ENCODE results near the gene DNAJC5.

The DNAJC5 gene

GRCh38 chr20:63979557-63980316 is 84.8 kb downstream of the DNAJC5 start, which contains the start of gene SAMD10:
TSS of gene SAMD10 (minus strand) at chr20:63979642. CDS start at chr20:63979467, 175 bp downstream.
- Histone ChIP-seq H4K91ac (ENCODE audit: low read depth, low read length) (peak within 1 kb of the TSS; percentile 82), H4K12ac (ENCODE audit: low read depth, low read length) (peak within 1 kb of the TSS; percentile 54)
- WGBS (ENCODE audit: extremely low coverage, insufficient coverage, insufficient read length), result no CpG with 5 or more reads among the region's 52 CpGs

GRCh38 chr20:63980317-63980805 is 85.4 kb downstream of the DNAJC5 start:
- Histone ChIP-seq H2BK120ac (ENCODE audit: insufficient read depth, low read length, poor library complexity) (peak overlapping the region; percentile 12), H3K14ac (ENCODE audit: low read length) (peak overlapping the region; percentile 33), H3K4me1 (ENCODE audit: control insufficient read depth in 1 of 2, insufficient read depth in 2 of 2, low read length in 2 of 2) (peaks cover 15 to 22% of the 10 kb centered on the region in 2 experiments), H3K79me1 (ENCODE audit: low read length) (peaks cover 10% of the 10 kb centered on the region), H2BK12ac (ENCODE audit: low read length) (no peak overlapping the region), H3K4me3 (ENCODE audit: low read depth, low read length) (no peak overlapping the region), H3K23ac (ENCODE audit: low read length) (no peak overlapping the region), H3K18ac (ENCODE audit: low read length) (peak overlapping the region; percentile 8), H2BK5ac (ENCODE audit: low read depth, low read length, poor library complexity) (no peak overlapping the region), H2AFZ (ENCODE audit: insufficient read depth, low read length, poor library complexity) (peak overlapping the region; percentile 30), H3K4ac (ENCODE audit: low read depth, low read length) (no peak overlapping the region), H3K36me3 (ENCODE audit: control insufficient read depth in 1 of 2, insufficient read depth in 2 of 2, low read length in 2 of 2) (peaks cover 13 to 20% of the 10 kb centered on the region in 2 experiments), H2AK5ac (ENCODE audit: low read length) (peak overlapping the region; percentile 14), H4K8ac (ENCODE audit: low read depth, low read length) (peak overlapping the region; percentile 82), H3K27me3 (ENCODE audit: insufficient read depth, low read length) (no peaks in the 10 kb centered on the region), H3K79me2 (ENCODE audit: control insufficient read depth, insufficient read depth, low read length, poor library complexity) (peaks cover 6% of the 10 kb centered on the region), H3K4me2 (ENCODE audit: low read length) (peak overlapping the region; percentile 91), H3K9ac (ENCODE audit: low read length) (no peak overlapping the region), H3K9me3 (ENCODE audit: insufficient read depth, low read depth, low read length) (no peaks in the 10 kb centered on the region), H4K91ac (ENCODE audit: low read depth, low read length) (peak overlapping the region; percentile 68), H3K27ac (ENCODE audit: low read depth, low read length) (no peak overlapping the region), H4K12ac (ENCODE audit: low read depth, low read length) (peak overlapping the region; percentile 47)
- DNase-seq, result no peak
- no CpG with 5 or more reads among the region's 15 CpGs for WGBS (ENCODE audit: extremely low coverage, insufficient coverage, insufficient read length)

More at GRCh38 chr20:63979557-63980316, 84.8 kb downstream of the DNAJC5 start, which contains the start of gene SAMD10:
- peak within 1 kb of the TSS; percentile 80 for H2AFZ ChIP-seq (ENCODE audit: insufficient read depth, low read length, poor library complexity)
- peak within 1 kb of the TSS; percentile 83 for H3K14ac ChIP-seq (ENCODE audit: low read length)
- H3K23ac ChIP-seq (ENCODE audit: low read length), result no peak within 1 kb of the TSS
- H3K4me1 ChIP-seq (ENCODE audit: control insufficient read depth in 1 of 2, insufficient read depth in 2 of 2, low read length in 2 of 2), result peaks cover 15 to 22% of the 10 kb centered on the region in 2 experiments
- H3K4me2 ChIP-seq (ENCODE audit: low read length), result peak within 1 kb of the TSS; percentile 91
- H3K18ac ChIP-seq (ENCODE audit: low read length), result peak within 1 kb of the TSS; percentile 81
- peak within 1 kb of the TSS; percentile 14 for H2AK5ac ChIP-seq (ENCODE audit: low read length)
- peaks cover 6% of the 10 kb centered on the region for H3K79me2 ChIP-seq (ENCODE audit: control insufficient read depth, insufficient read depth, low read length, poor library complexity)
- H2BK120ac ChIP-seq (ENCODE audit: insufficient read depth, low read length, poor library complexity), result peak within 1 kb of the TSS; percentile 70
- H3K9me3 ChIP-seq (ENCODE audit: insufficient read depth, low read depth, low read length), result no peaks in the 10 kb centered on the region
- no peaks in the 10 kb centered on the region for H3K27me3 ChIP-seq (ENCODE audit: insufficient read depth, low read length)
- H3K9ac ChIP-seq (ENCODE audit: low read length), result no peak within 1 kb of the TSS
- peak within 1 kb of the TSS; percentile 16 for H3K4ac ChIP-seq (ENCODE audit: low read depth, low read length)
- H2BK5ac ChIP-seq (ENCODE audit: low read depth, low read length, poor library complexity), result peak within 1 kb of the TSS; percentile 57
- no peak within 1 kb of the TSS for H2BK12ac ChIP-seq (ENCODE audit: low read length)
- peak within 1 kb of the TSS; percentile 71 for H3K4me3 ChIP-seq (ENCODE audit: low read depth, low read length)
- peak within 1 kb of the TSS; percentile 16 for H3K27ac ChIP-seq (ENCODE audit: low read depth, low read length)
- H4K8ac ChIP-seq (ENCODE audit: low read depth, low read length), result peak within 1 kb of the TSS; percentile 95
- DNase-seq, result peak in 1 of 2 donors; percentile 51
- peaks cover 10% of the 10 kb centered on the region for H3K79me1 ChIP-seq (ENCODE audit: low read length)
- peaks cover 8 to 15% of the 10 kb centered on the region in 2 experiments for H3K36me3 ChIP-seq (ENCODE audit: control insufficient read depth in 1 of 2, insufficient read depth in 2 of 2, low read length in 2 of 2)

DNA sequence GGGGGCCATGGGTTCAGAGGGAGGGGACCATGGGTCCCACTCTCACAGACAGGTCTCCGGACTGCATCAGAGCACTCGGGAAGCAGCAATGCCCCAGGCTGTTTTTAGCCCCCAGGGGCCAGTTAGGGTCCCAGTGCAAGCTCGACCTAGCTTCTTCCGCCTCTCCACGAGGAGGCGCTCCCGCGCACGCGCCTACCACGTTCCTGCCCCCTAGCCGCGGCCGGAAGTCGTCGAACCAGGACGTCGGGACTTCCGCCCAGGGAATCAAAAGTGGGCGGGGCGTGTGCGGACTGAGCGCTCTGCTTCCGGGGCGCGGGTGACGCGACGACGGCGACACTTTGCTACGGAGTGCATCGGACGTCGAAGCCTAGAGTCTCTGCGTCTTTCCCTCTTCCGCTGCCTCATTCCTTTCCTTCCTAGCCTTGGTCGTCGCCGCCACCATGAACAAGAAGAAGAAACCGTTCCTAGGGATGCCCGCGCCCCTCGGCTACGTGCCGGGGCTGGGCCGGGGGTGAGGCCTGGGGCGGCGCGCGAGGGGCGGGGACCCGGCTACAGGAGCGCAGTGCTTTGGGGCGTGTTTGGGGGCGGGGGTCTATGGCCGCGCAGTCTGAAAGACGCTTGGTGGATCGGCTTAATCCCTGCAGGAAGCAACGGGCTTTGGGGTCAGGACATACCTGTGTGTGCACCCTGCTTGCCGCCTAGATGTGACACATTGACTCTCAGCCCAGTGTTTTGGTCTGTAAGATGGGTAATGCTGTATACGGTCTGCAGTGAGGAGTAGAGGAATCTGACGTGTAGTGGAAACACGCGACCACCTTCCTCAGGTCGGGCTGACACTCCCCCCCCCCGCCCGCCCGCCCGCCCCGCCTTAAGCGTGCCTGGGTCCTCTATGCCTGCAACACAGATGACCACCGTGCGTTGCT is 86.1 kb downstream of the DNAJC5 start, which contains the start of gene PRPF6:
Gene PRPF6 (plus strand): TSS at position 327 of the 923 bp plus-strand sequence. CDS start 114 bp downstream, at position 441.
- peak within 1 kb of the TSS; percentile 71 for H3K18ac ChIP-seq (ENCODE audit: low read length)
- H3K9me3 ChIP-seq (ENCODE audit: insufficient read depth, low read depth, low read length), result no peaks in the 10 kb centered on the region
- H3K4ac ChIP-seq (ENCODE audit: low read depth, low read length), result peak within 1 kb of the TSS; percentile 46
- no peak within 1 kb of the TSS for H2BK12ac ChIP-seq (ENCODE audit: low read length)
- H3K14ac ChIP-seq (ENCODE audit: low read length), result peak within 1 kb of the TSS; percentile 80
- peak within 1 kb of the TSS; percentile 71 for H2AK5ac ChIP-seq (ENCODE audit: low read length)
- peak; percentile 94 to 98 for DNase-seq
- peaks cover 15 to 22% of the 10 kb centered on the region in 2 experiments for H3K4me1 ChIP-seq (ENCODE audit: control insufficient read depth in 1 of 2, insufficient read depth in 2 of 2, low read length in 2 of 2)
- H2BK120ac ChIP-seq (ENCODE audit: insufficient read depth, low read length, poor library complexity), result peak within 1 kb of the TSS; percentile 23
- H3K27ac ChIP-seq (ENCODE audit: low read depth, low read length), result peak within 1 kb of the TSS; percentile 62
- H3K36me3 ChIP-seq (ENCODE audit: control insufficient read depth in 1 of 2, insufficient read depth in 2 of 2, low read length in 2 of 2), result peaks cover 16 to 23% of the 10 kb centered on the region in 2 experiments
- peaks cover 10% of the 10 kb centered on the region for H3K79me1 ChIP-seq (ENCODE audit: low read length)
- H3K4me2 ChIP-seq (ENCODE audit: low read length), result peak within 1 kb of the TSS; percentile 91
- no peaks in the 10 kb centered on the region for H3K27me3 ChIP-seq (ENCODE audit: insufficient read depth, low read length)
- peaks cover 6% of the 10 kb centered on the region for H3K79me2 ChIP-seq (ENCODE audit: control insufficient read depth, insufficient read depth, low read length, poor library complexity)
- no peak within 1 kb of the TSS for H2BK5ac ChIP-seq (ENCODE audit: low read depth, low read length, poor library complexity)
- H3K9ac ChIP-seq (ENCODE audit: low read length), result peak within 1 kb of the TSS; percentile 72
- peak within 1 kb of the TSS; percentile 83 for H3K4me3 ChIP-seq (ENCODE audit: low read depth, low read length)
- no peak within 1 kb of the TSS for H3K23ac ChIP-seq (ENCODE audit: low read length)
- H4K8ac ChIP-seq (ENCODE audit: low read depth, low read length), result peak within 1 kb of the TSS; percentile 96
- peak within 1 kb of the TSS; percentile 79 for H4K12ac ChIP-seq (ENCODE audit: low read depth, low read length)
- no CpG with 5 or more reads among the region's 75 CpGs for WGBS (ENCODE audit: extremely low coverage, insufficient coverage, insufficient read length)
- H2AFZ ChIP-seq (ENCODE audit: insufficient read depth, low read length, poor library complexity), result peak within 1 kb of the TSS; percentile 69
- peak within 1 kb of the TSS; percentile 86 for H4K91ac ChIP-seq (ENCODE audit: low read depth, low read length)

GRCh38 chr20:63982937-63983336 is 88.0 kb downstream of the DNAJC5 start:
- no CpG with 5 or more reads among the region's 14 CpGs for WGBS (ENCODE audit: extremely low coverage, insufficient coverage, insufficient read length)
- no peak overlapping the region for H3K9ac ChIP-seq (ENCODE audit: low read length)
- no peak overlapping the region for H4K12ac ChIP-seq (ENCODE audit: low read depth, low read length)
- H3K79me1 ChIP-seq (ENCODE audit: low read length), result peaks cover 10% of the 10 kb centered on the region
- H3K27me3 ChIP-seq (ENCODE audit: insufficient read depth, low read length), result no peaks in the 10 kb centered on the region
- no peak overlapping the region for H2BK12ac ChIP-seq (ENCODE audit: low read length)
- peaks cover 6% of the 10 kb centered on the region for H3K79me2 ChIP-seq (ENCODE audit: control insufficient read depth, insufficient read depth, low read length, poor library complexity)
- no peak overlapping the region for H3K14ac ChIP-seq (ENCODE audit: low read length)
- H2AK5ac ChIP-seq (ENCODE audit: low read length), result no peak overlapping the region
- H3K4me2 ChIP-seq (ENCODE audit: low read length), result no peak overlapping the region
- H3K9me3 ChIP-seq (ENCODE audit: insufficient read depth, low read depth, low read length), result no peaks in the 10 kb centered on the region
- no peak overlapping the region for H3K27ac ChIP-seq (ENCODE audit: low read depth, low read length)
- no peak overlapping the region for H4K8ac ChIP-seq (ENCODE audit: low read depth, low read length)
- H3K23ac ChIP-seq (ENCODE audit: low read length), result no peak overlapping the region
- no peak overlapping the region for H4K91ac ChIP-seq (ENCODE audit: low read depth, low read length)
- H2BK120ac ChIP-seq (ENCODE audit: insufficient read depth, low read length, poor library complexity), result no peak overlapping the region
- H3K4me3 ChIP-seq (ENCODE audit: low read depth, low read length), result no peak overlapping the region
- H3K4ac ChIP-seq (ENCODE audit: low read depth, low read length), result no peak overlapping the region
- H3K4me1 ChIP-seq (ENCODE audit: control insufficient read depth in 1 of 2, insufficient read depth in 2 of 2, low read length in 2 of 2), result peaks cover 14 to 18% of the 10 kb centered on the region in 2 experiments
- H3K36me3 ChIP-seq (ENCODE audit: control insufficient read depth in 1 of 2, insufficient read depth in 2 of 2, low read length in 2 of 2), result peaks cover 22 to 32% of the 10 kb centered on the region in 2 experiments
- no peak overlapping the region for H2BK5ac ChIP-seq (ENCODE audit: low read depth, low read length, poor library complexity)
- no peak overlapping the region for H2AFZ ChIP-seq (ENCODE audit: insufficient read depth, low read length, poor library complexity)
- no peak for DNase-seq
- no peak overlapping the region for H3K18ac ChIP-seq (ENCODE audit: low read length)
